ENCODE data around the gene SMURF2. TPM values are rescaled to one million over a fixed set of nuclear protein-coding genes. Genes with fewer than 3 reads are reported as not detected.
"Not testable (repeated sequence)": the region's sequence is repeated elsewhere in the genome, so short reads cannot be mapped to it uniquely, and the experiment has no call there.

Gene SMURF2
- total and polyA plus RNA-seq, 10 donors, result 5.4 to 35.7 (median 25.0) TPM

- no peak for TF ChIP-seq POLR2AphosphoS5 (IDR thresholded peaks at IDR 0.05)
- TF ChIP-seq POLR2A (IDR thresholded peaks at IDR 0.05), result no peak
- TF ChIP-seq CTCF (IDR thresholded peaks at IDR 0.05 in 8 of 11, conservative IDR thresholded peaks at IDR 0.05 in 3 of 11), result no peak
- H3K9me3 ChIP-seq, result no peaks in the 10 kb centered on the region
- H3K4me1 ChIP-seq, result no peaks in the 10 kb centered on the region
- no peak overlapping the region for H3K27ac ChIP-seq
- DNase-seq, result no peak
- no peaks in the 10 kb centered on the region for H3K36me3 ChIP-seq
- no peaks in the 10 kb centered on the region for H3K27me3 ChIP-seq (replicated peaks in 1 of 7)
- intact Hi-C loops (cut with DNase I; ENCODE audit: low total_unique reads), result no loop called here
- H3K4me3 ChIP-seq, result no peak overlapping the region
- WGBS, 5 donors, result 91 to 97% (median 94%) methylated on average over 10 of the region's 10 CpGs
These were observed 17.7 kb upstream of the SMURF2 start for GRCh38 chr17:64679710-64680216.

GRCh38 chr17:64676763-64677162 is 14.7 kb upstream of the SMURF2 start:
- DNase-seq, result no peak
- WGBS, 5 donors, result 52 to 64% (median 60%) methylated on average over 3 of the region's 3 CpGs
- Histone ChIP-seq H3K36me3 (no peaks in the 10 kb centered on the region), H3K4me3 (no peak overlapping the region), H3K4me1 (no peaks in the 10 kb centered on the region), H3K27me3 (replicated peaks in 1 of 7) (no peaks in the 10 kb centered on the region), H3K9me3 (no peaks in the 10 kb centered on the region), H3K27ac (no peak overlapping the region)
- TF ChIP-seq CTCF (IDR thresholded peaks at IDR 0.05 in 8 of 11, conservative IDR thresholded peaks at IDR 0.05 in 3 of 11) (no peak), POLR2A (IDR thresholded peaks at IDR 0.05) (no peak), POLR2AphosphoS5 (IDR thresholded peaks at IDR 0.05) (no peak)
- intact Hi-C loops (cut with DNase I; ENCODE audit: low total_unique reads), result no loop called here

- intact Hi-C loops (cut with DNase I; ENCODE audit: low total_unique reads); H3K27me3 ChIP-seq (replicated peaks in 1 of 7); H3K36me3 ChIP-seq; DNase-seq; H3K4me1 ChIP-seq; H3K27ac ChIP-seq; H3K9me3 ChIP-seq; H3K4me3 ChIP-seq: not testable (repeated sequence)
- WGBS, 5 donors, result 77 to 87% (median 82%) methylated on average over 10 of the region's 10 CpGs
These were observed 8.9 kb upstream of the SMURF2 start for GRCh38 chr17:64670843-64671590.

GRCh38 chr17:64667807-64668721 is 6.0 kb upstream of the SMURF2 start:
- DNase-seq; H3K27ac ChIP-seq; H3K36me3 ChIP-seq; H3K4me1 ChIP-seq; H3K27me3 ChIP-seq (replicated peaks in 1 of 7); H3K4me3 ChIP-seq; intact Hi-C loops (cut with DNase I; ENCODE audit: low total_unique reads); H3K9me3 ChIP-seq: not testable (repeated sequence)
- WGBS, 5 donors, result 84 to 90% (median 86%) methylated on average over 14 of the region's 14 CpGs

GRCh38 chr17:64664299-64664981 is 2.3 kb upstream of the SMURF2 start:
- H3K27me3 ChIP-seq (replicated peaks in 1 of 7); H3K4me3 ChIP-seq; H3K27ac ChIP-seq; DNase-seq; H3K36me3 ChIP-seq; intact Hi-C loops (cut with DNase I; ENCODE audit: low total_unique reads); H3K9me3 ChIP-seq: not testable (repeated sequence)
- 83 to 90% (median 87%) methylated on average over 6 of the region's 6 CpGs for WGBS, 5 donors
- H3K4me1 ChIP-seq, result peaks cover 11 to 28% (median 22%) of the 10 kb centered on the region in 6 donors

GRCh38 chr17:64663836-64664235 is 1.7 kb upstream of the SMURF2 start:
- H3K36me3 ChIP-seq; H3K4me3 ChIP-seq; DNase-seq; H3K27me3 ChIP-seq (replicated peaks in 1 of 7); intact Hi-C loops (cut with DNase I; ENCODE audit: low total_unique reads); H3K9me3 ChIP-seq; H3K27ac ChIP-seq: not testable (repeated sequence)
- peaks cover 11 to 34% (median 28%) of the 10 kb centered on the region in 6 donors for H3K4me1 ChIP-seq
- WGBS, 5 donors, result 95 to 98% (median 97%) methylated on average over 12 of the region's 12 CpGs

All from spleen (tissue), 11 donors.